CD4-positive, CD25-positive, alpha-beta regulatory T cell (primary cell): ENCODE data around the gene CAPN1. TPM values are rescaled to one million over a fixed set of nuclear protein-coding genes. Genes with fewer than 3 reads are reported as not detected.
A peak's percentile ranks its signal among the peaks of the same experiment; 100 is the strongest.

Experiments used
- ATAC-seq, 2 donors: fragments of 150-1000 bp; cut with Tn5 transposase; one replicate each; pipeline ENCODE4 v1.10.0; 2021; ENCODE audit warnings: low read depth in 2 of 2, moderate number of reproducible peaks in 2 of 2, moderate library complexity in 1 of 2
- DNase-seq, 3 donors: peaks; one replicate each; pipeline versions ENCODE4 v3.0.0 to v3.0.0-alpha.2; 2012 to 2022; ENCODE audit warnings: mixed read lengths in 1 of 3
- H3K27ac ChIP-seq: one replicate; pipeline ENCODE4 v1.7.0; 2013; ENCODE audit warnings: mild to moderate bottlenecking, low read length; ENCODE audit not compliant: insufficient read depth, poor library complexity, severe bottlenecking
- H3K27me3 ChIP-seq: one replicate; pipeline ENCODE4 v1.7.0; 2013; ENCODE audit warnings: low read length; ENCODE audit not compliant: control insufficient read depth, insufficient read depth
- H3K36me3 ChIP-seq: one replicate; pipeline ENCODE4 v1.7.0; 2013; ENCODE audit warnings: mild to moderate bottlenecking, low read length, moderate library complexity; ENCODE audit not compliant: control insufficient read depth, insufficient read depth
- H3K4me1 ChIP-seq: 2 replicates; pipeline ENCODE4 v1.7.0; 2013; ENCODE audit warnings: mild to moderate bottlenecking, low read length; ENCODE audit not compliant: insufficient read depth, control insufficient read depth, poor library complexity, severe bottlenecking
- H3K4me3 ChIP-seq: one replicate; pipeline ENCODE4 v1.7.0; 2013; ENCODE audit warnings: low read depth, mild to moderate bottlenecking, low read length, moderate library complexity
- H3K9me3 ChIP-seq, 2 experiments: 1 replicate in 1 of 2; 2 replicates in 1 of 2; pipeline ENCODE4 v1.7.0; 2013; ENCODE audit warnings: low read length in 2 of 2, mild to moderate bottlenecking in 1 of 2, moderate library complexity in 1 of 2; ENCODE audit not compliant: control insufficient read depth in 2 of 2
- H3K27ac Mint-ChIP-seq, 3 donors: one replicate each; pipeline ENCODE4 v1.8.0; 2020 to 2022; ENCODE audit warnings: mild to moderate bottlenecking in 3 of 3, mixed read lengths in 3 of 3, moderate library complexity in 2 of 3
- H3K27me3 Mint-ChIP-seq: one replicate; pipeline ENCODE4 v1.8.0; 2022; ENCODE audit warnings: mild to moderate bottlenecking, mixed read lengths
- H3K36me3 Mint-ChIP-seq: one replicate; pipeline ENCODE4 v1.8.0; 2020; ENCODE audit warnings: mixed read lengths
- H3K4me1 Mint-ChIP-seq, 4 donors: one replicate each; pipeline ENCODE4 v1.8.0; 2020 to 2022; ENCODE audit warnings: mixed read lengths in 4 of 4, mild to moderate bottlenecking in 1 of 4
- H3K4me3 Mint-ChIP-seq, 4 donors: one replicate each; pipeline ENCODE4 v1.8.0; 2020 to 2022; ENCODE audit warnings: mild to moderate bottlenecking in 4 of 4, mixed read lengths in 4 of 4, moderate library complexity in 3 of 4
- H3K9me3 Mint-ChIP-seq, 7 donors: one replicate each; pipeline ENCODE4 v1.8.0; 2020 to 2022; ENCODE audit warnings: mixed read lengths in 7 of 7, mild to moderate bottlenecking in 3 of 7, moderate library complexity in 2 of 7
- polyA plus RNA-seq, 4 donors: library from polyadenylated mRNA; unstranded; fragments of 300-500 nt; fragmentation: Illumina TruSeq; gene quantifications; one replicate each; pipeline ENCODE4 v1.2.3, GENCODE V29; 2021
- total RNA-seq: library from RNA; stranded (reverse); gene quantifications from one replicate; pipeline ENCODE4 v1.2.3, GENCODE V29; 2022

Gene CAPN1
- total and polyA plus RNA-seq, 5 donors from 2014 or later: 91.2 to 158 (median 127) TPM

DNA sequence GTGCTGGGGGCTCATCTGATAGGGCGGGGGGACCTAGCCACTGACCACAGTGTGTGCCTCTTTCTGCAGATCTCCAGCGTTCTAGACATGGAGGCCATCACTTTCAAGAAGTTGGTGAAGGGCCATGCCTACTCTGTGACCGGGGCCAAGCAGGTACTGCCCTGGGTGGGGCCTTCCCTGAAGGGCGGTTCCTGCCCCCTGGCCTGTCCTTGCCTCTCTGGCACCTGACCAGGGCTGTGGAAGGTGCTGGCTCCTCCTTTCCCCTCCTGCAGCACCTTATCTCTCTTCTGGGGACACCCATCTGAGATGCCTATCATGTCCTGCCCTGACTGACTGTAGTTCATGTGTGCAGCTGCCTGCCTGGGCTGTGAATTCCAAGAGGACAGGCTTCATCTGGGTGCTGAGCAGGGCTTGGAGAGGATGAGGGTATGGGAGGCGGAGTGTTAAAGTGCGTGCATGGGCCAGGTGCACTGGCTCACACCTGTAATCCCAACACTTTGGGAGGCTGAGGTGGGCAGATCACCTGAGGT, 5.5 kb downstream of the CAPN1 start:
- peaks cover 59% of the 10 kb centered on the region for H3K36me3 ChIP-seq
- ATAC-seq (no peak), DNase-seq (no peak)
- H3K27me3 ChIP-seq: no peaks in the 10 kb centered on the region
- H3K36me3 Mint-ChIP-seq: peaks cover 34% of the 10 kb centered on the region
- peaks cover 25% of the 10 kb centered on the region for H3K4me1 ChIP-seq
- H3K4me3 ChIP-seq: no peak overlapping the region
- peak overlapping the region in 2 of 4 donors; percentile 0 to 64 for H3K4me3 Mint-ChIP-seq
- H3K9me3 Mint-ChIP-seq: no peaks in the 10 kb centered on the region
- H3K9me3 ChIP-seq: no peaks in the 10 kb centered on the region
- peak overlapping the region in 1 of 3 donors; percentile 44 for H3K27ac Mint-ChIP-seq
- no peak overlapping the region for H3K27ac ChIP-seq
- no peaks in the 10 kb centered on the region for H3K27me3 Mint-ChIP-seq
- H3K4me1 Mint-ChIP-seq: peaks cover 5 to 41% (median 34%) of the 10 kb centered on the region in 4 donors

DNA sequence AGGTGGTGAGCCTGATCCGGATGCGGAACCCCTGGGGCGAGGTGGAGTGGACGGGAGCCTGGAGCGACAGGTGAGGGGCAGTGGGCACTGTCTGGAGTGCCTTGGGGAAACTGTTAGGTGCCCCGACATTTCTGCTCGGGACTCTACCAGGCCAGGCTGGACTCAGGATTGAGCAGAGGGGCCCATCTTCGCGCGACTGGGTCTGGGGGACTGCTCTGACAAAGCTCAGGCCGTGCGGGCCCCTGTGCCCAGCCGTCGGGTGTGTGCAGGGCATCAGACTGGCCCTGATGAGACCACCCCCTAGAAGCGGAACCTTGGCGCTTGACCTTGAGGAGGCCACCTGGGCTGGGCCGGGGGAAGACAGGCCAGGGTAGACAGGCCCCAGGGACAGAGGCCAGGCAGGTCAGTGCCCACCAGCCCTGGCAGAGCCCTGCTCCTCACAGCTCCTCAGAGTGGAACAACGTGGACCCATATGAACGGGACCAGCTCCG, 6.3 kb downstream of the CAPN1 start:
- no peak for ATAC-seq
- DNase-seq: no peak
- no peaks in the 10 kb centered on the region for H3K27me3 Mint-ChIP-seq
- H3K27ac Mint-ChIP-seq: no peak overlapping the region
- no peak overlapping the region for H3K27ac ChIP-seq
- H3K9me3 Mint-ChIP-seq: no peaks in the 10 kb centered on the region
- H3K27me3 ChIP-seq: no peaks in the 10 kb centered on the region
- H3K4me1 Mint-ChIP-seq: peaks cover 5 to 38% (median 32%) of the 10 kb centered on the region in 4 donors
- H3K4me3 Mint-ChIP-seq: no peak overlapping the region
- H3K9me3 ChIP-seq: no peaks in the 10 kb centered on the region
- H3K36me3 ChIP-seq: peaks cover 64% of the 10 kb centered on the region
- no peak overlapping the region for H3K4me3 ChIP-seq
- H3K4me1 ChIP-seq: peaks cover 17% of the 10 kb centered on the region
- peaks cover 35% of the 10 kb centered on the region for H3K36me3 Mint-ChIP-seq

DNA sequence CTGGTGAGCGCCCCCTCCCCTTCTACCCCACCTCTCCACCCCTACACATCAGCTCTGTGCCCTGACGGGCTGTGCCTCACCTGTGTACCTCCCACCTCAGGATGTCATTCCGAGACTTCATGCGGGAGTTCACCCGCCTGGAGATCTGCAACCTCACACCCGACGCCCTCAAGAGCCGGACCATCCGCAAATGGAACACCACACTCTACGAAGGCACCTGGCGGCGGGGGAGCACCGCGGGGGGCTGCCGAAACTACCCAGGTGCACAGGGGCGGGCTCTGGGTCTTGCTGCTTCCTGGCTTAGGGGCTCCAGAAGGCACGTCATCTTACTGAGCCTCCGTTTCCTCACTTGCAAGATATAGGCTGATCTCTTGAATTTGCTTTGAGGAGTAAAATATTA, 6.8 kb downstream of the CAPN1 start:
- no peaks in the 10 kb centered on the region for H3K9me3 Mint-ChIP-seq
- no peaks in the 10 kb centered on the region for H3K27me3 Mint-ChIP-seq
- H3K27ac Mint-ChIP-seq: no peak overlapping the region
- Histone ChIP-seq H3K27ac (no peak overlapping the region), H3K36me3 (peaks cover 64% of the 10 kb centered on the region), H3K9me3 (no peaks in the 10 kb centered on the region), H3K4me1 (peaks cover 13% of the 10 kb centered on the region), H3K4me3 (no peak overlapping the region), H3K27me3 (no peaks in the 10 kb centered on the region)
- peaks cover 5 to 36% (median 29%) of the 10 kb centered on the region in 4 donors for H3K4me1 Mint-ChIP-seq
- ATAC-seq (no peak), DNase-seq (no peak)
- H3K4me3 Mint-ChIP-seq: no peak overlapping the region
- H3K36me3 Mint-ChIP-seq: peaks cover 35% of the 10 kb centered on the region

DNA sequence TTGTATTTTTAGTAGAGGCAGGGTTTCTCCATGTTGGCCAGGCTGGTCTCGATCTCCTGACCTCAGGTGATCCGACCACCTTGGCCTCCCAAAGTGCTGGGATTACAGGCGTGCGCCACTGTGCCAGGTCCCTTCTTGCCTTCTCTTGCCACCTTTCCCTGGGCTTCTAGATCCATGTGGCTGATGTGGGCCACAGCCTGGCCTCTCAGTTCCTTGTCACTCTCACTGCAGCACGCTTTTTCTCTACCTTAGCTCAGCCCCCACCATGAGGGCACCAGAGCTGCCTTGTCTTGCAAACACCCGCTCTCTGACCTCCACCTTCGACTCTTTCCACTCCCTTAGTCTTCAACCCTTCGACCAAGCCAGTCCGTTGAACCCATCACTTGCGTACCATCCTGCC, 7.5 kb downstream of the CAPN1 start:
- Histone ChIP-seq H3K36me3 (peaks cover 66% of the 10 kb centered on the region), H3K4me1 (peaks cover 7% of the 10 kb centered on the region), H3K27ac (no peak overlapping the region), H3K27me3 (no peaks in the 10 kb centered on the region), H3K9me3 (no peaks in the 10 kb centered on the region), H3K4me3 (no peak overlapping the region)
- Mint-ChIP-seq H3K27me3 (no peaks in the 10 kb centered on the region), H3K27ac (peak overlapping the region; percentile 19 to 74 (median 57)), H3K36me3 (peaks cover 35% of the 10 kb centered on the region), H3K9me3 (no peaks in the 10 kb centered on the region), H3K4me3 (no peak overlapping the region), H3K4me1 (peaks cover 5 to 30% (median 25%) of the 10 kb centered on the region in 4 donors)
- no peak for ATAC-seq
- DNase-seq: no peak

DNA sequence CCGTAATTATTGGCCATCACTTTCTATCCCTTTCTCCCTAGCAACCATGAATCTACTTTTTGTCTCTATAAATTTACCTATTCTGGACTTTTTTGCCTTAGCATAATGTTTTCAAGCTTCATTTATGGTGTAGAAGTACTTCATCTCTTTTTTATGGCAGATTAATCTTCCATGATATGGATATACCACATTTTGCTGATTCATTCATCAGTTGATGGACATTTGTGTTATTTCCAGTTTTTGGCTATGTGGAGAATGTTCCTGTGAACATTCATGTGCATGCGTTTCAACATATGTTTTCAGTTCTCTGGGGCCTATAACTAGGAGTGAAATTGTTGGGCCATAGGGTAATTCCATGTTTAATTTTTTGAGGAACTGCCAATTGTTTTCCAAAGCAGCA, 12.8 kb downstream of the CAPN1 start:
- H3K4me1 Mint-ChIP-seq: peaks cover 5 to 16% (median 13%) of the 10 kb centered on the region in 4 donors
- Histone ChIP-seq H3K36me3 (peaks cover 61% of the 10 kb centered on the region), H3K4me3 (no peak overlapping the region), H3K4me1 (no peaks in the 10 kb centered on the region), H3K9me3 (no peaks in the 10 kb centered on the region), H3K27me3 (no peaks in the 10 kb centered on the region), H3K27ac (no peak overlapping the region)
- no peaks in the 10 kb centered on the region for H3K9me3 Mint-ChIP-seq
- DNase-seq (no peak), ATAC-seq (no peak)
- no peak overlapping the region for H3K4me3 Mint-ChIP-seq
- peaks cover 44% of the 10 kb centered on the region for H3K36me3 Mint-ChIP-seq
- H3K27ac Mint-ChIP-seq: no peak overlapping the region
- H3K27me3 Mint-ChIP-seq: no peaks in the 10 kb centered on the region

DNA sequence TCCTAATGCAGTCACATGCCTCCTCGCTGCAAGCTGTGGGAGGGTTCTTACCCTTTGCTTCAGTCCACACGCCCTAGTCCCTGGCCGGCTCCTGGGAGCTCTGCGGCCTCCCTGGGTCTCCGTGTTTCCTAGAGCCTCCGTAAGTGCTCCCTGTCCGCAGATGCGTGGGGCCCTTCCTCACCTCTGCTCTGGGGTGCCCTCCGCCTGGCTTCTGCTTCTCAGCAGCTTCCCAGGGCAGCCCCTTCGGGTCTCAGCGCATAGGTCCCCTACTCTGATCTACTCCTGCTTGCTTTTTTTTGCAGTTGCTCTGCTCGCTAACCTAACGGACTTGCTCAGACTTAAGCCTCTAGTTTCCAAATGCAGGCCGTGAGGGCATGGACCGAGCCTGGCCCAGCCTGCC, 22.4 kb downstream of the CAPN1 start:
- DNase-seq: no peak
- Histone ChIP-seq H3K4me3 (no peak overlapping the region), H3K36me3 (peaks cover 40% of the 10 kb centered on the region), H3K4me1 (no peaks in the 10 kb centered on the region), H3K27ac (no peak overlapping the region), H3K27me3 (no peaks in the 10 kb centered on the region), H3K9me3 (no peaks in the 10 kb centered on the region)
- H3K9me3 Mint-ChIP-seq: no peaks in the 10 kb centered on the region
- H3K4me1 Mint-ChIP-seq: peaks cover 0 to 6% (median 0%) of the 10 kb centered on the region in 4 donors
- H3K27me3 Mint-ChIP-seq: no peaks in the 10 kb centered on the region
- peaks cover 28% of the 10 kb centered on the region for H3K36me3 Mint-ChIP-seq
- no peak overlapping the region for H3K27ac Mint-ChIP-seq
- no peak for ATAC-seq
- H3K4me3 Mint-ChIP-seq: no peak overlapping the region

DNA sequence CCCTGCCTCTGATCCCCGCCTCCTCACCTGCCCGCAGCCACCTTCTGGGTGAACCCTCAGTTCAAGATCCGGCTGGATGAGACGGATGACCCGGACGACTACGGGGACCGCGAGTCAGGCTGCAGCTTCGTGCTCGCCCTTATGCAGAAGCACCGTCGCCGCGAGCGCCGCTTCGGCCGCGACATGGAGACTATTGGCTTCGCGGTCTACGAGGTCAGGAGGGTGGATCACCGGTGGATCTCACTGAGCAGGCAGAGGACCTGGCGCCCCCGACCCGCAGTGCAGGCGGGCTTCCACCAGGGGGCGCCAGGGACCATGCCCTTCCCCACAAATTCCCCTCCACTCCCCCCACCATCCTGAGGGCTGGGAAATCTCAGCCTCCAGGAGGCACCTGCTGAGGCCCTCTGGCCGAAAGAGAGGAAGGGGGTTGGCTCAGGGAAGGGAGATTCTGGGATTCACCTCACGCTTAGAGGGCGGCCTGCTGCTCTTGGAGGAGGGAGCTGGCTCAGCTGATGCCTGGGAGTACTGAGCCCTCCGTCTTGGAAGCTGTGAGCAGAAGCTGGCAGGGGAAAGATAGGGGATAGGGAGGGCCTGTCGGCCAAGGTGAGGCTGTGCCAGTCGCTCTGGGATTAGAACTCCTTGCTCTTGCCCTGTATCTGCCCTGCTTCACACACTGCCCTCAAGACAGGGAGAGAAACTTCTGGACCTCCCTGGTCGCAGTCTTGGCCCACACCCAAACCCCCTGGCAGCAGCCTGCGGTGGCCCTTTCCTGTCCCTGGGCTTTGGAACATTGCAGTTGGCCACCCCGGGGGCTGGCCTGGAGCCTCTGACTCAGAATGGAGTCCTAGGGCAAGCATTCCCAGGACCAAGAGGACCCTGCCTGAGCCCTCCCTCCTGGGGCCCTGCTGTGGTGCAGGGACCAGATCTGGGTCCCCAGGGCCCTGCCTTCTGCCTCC, 23.2 kb downstream of the CAPN1 start:
- Mint-ChIP-seq H3K27me3 (no peaks in the 10 kb centered on the region), H3K9me3 (no peaks in the 10 kb centered on the region), H3K36me3 (peaks cover 26% of the 10 kb centered on the region), H3K4me1 (no peaks in the 10 kb centered on the region), H3K27ac (no peak overlapping the region), H3K4me3 (no peak overlapping the region)
- Histone ChIP-seq H3K4me1 (no peaks in the 10 kb centered on the region), H3K27me3 (no peaks in the 10 kb centered on the region), H3K27ac (no peak overlapping the region), H3K9me3 (no peaks in the 10 kb centered on the region), H3K36me3 (peaks cover 40% of the 10 kb centered on the region), H3K4me3 (no peak overlapping the region)
- peak; percentile 36 to 43 (median 40) for DNase-seq
- ATAC-seq: peak; percentile 39 to 40
